PFSK-1 (cell line): ENCODE measurements around the gene GLRX2.
A peak's percentile ranks its signal among the peaks of the same experiment; 100 is the strongest.

ENCODE experiments used
- FOXP2 ChIP-seq: optimal IDR thresholded peaks from 2 replicates; pipeline ENCODE3; 2011; ENCODE audit warnings: borderline replicate concordance, control low read depth, inconsistent platforms; ENCODE audit not compliant: insufficient read depth; ENCODE audit errors: extremely low read length, extremely low read depth
- POLR2AphosphoS5 ChIP-seq: IDR thresholded peaks from 2 replicates; pipeline ENCODE4 v1.6.1; 2012; ENCODE audit warnings: low read depth, mild to moderate bottlenecking, control low read depth, low read length, moderate library complexity
- REST ChIP-seq, 2 experiments: IDR thresholded peaks; 2 replicates each; pipeline versions ENCODE4 v1.6.1 to v1.8.0; 2011 to 2012; ENCODE audit warnings: low read depth in 2 of 2, low read length in 2 of 2, control low read depth in 1 of 2, inconsistent platforms in 1 of 2, mild to moderate bottlenecking in 1 of 2, moderate library complexity in 1 of 2; ENCODE audit not compliant: insufficient read depth in 1 of 2
- SIN3A ChIP-seq: IDR thresholded peaks from 2 replicates; pipeline ENCODE4 v1.6.1; 2012; ENCODE audit warnings: mild to moderate bottlenecking, low read length, moderate library complexity, borderline replicate concordance; ENCODE audit not compliant: insufficient read depth
- TAF1 ChIP-seq: IDR thresholded peaks from 2 replicates; pipeline ENCODE4 v1.6.1; 2012; ENCODE audit warnings: low read length, control low read depth, borderline replicate concordance; ENCODE audit not compliant: insufficient read depth

GLRX2 gene

GRCh38 chr1:193123751-193124150 is 18.5 kb upstream of the GLRX2 start:
- TF ChIP-seq REST (IDR thresholded peaks at IDR 0.05; ENCODE audit: insufficient read depth in 1 of 2, low read depth in 2 of 2, low read length in 2 of 2) (no peak), SIN3A (no peak), POLR2AphosphoS5 (no peak), FOXP2 (no peak), TAF1 (no peak)

- no peak; the same call in 1 of the 2 replicates for TF ChIP-seq SIN3A
- TF ChIP-seq POLR2AphosphoS5, result peak; percentile 73
- TF ChIP-seq REST (IDR thresholded peaks at IDR 0.05; ENCODE audit: insufficient read depth in 1 of 2, low read depth in 2 of 2, low read length in 2 of 2), result 0 out of 4 replicates have a peak, but pooled peaks of 1 of the 2 experiments have one; percentile 3
- TF ChIP-seq FOXP2, result peak; percentile 93
- no peak; the same call in none of the 2 replicates for TF ChIP-seq TAF1
These were observed 16.7 kb upstream of the GLRX2 start, which contains the start of gene CDC73 for GRCh38 chr1:193121616-193122593. CDC73 (plus strand) TSS chr1:193122031; CDS start chr1:193122201, 170 bp downstream.

- no peak for TF ChIP-seq SIN3A
- TF ChIP-seq POLR2AphosphoS5, result no peak
- TF ChIP-seq REST (IDR thresholded peaks at IDR 0.05; ENCODE audit: insufficient read depth in 1 of 2, low read depth in 2 of 2, low read length in 2 of 2), result no peak
- TF ChIP-seq FOXP2, result no peak
- no peak for TF ChIP-seq TAF1
These were observed 15.5 kb upstream of the GLRX2 start for GRCh38 chr1:193120604-193121166.

GRCh38 chr1:193118803-193119730 is 13.9 kb upstream of the GLRX2 start:
- TF ChIP-seq TAF1, result no peak
- no peak for TF ChIP-seq REST (IDR thresholded peaks at IDR 0.05; ENCODE audit: insufficient read depth in 1 of 2, low read depth in 2 of 2, low read length in 2 of 2)
- no peak for TF ChIP-seq POLR2AphosphoS5
- no peak for TF ChIP-seq SIN3A
- no peak for TF ChIP-seq FOXP2
